ENCODE measurements around the gene MMP17.

The MMP17 gene

DNA sequence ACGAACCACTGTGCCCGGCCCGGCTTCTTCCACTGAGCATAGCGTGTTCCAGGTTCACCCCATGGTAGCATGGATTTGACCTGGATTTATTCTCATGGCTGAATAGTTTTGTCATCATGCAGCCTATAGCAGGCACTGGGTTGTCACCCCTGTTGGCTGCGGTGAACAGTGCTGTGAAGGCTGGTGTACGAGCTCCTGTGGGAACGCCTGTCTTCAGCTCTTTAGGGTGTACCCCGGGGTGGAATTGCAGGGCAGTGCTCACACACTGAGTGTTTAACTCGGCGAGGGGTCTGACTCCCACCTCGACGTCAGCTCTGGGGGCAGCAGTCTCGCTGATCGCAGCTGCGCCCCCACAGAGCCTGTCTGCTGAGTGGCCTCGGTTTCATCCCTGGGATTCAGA lies 15.3 kb downstream of the MMP17 start:
- no peak overlapping the region for H3K4me3 ChIP-seq (replicated peaks; ENCODE audit: insufficient read depth, low read length)
- TF ChIP-seq GABPA (IDR thresholded peaks at IDR 0.05; ENCODE audit: low read depth), result no peak
- TF ChIP-seq CTCF (IDR thresholded peaks at IDR 0.05; ENCODE audit: insufficient read depth, low read length), result no peak
- TF ChIP-seq REST (IDR thresholded peaks at IDR 0.05; ENCODE audit: insufficient replicate concordance, low read depth), result no peak
- no peak for TF ChIP-seq SPI1 (IDR thresholded peaks at IDR 0.05; ENCODE audit: borderline replicate concordance, low read depth)
- no peak for TF ChIP-seq POLR2AphosphoS5 (IDR thresholded peaks at IDR 0.05; ENCODE audit: low read depth)
- H3K27ac ChIP-seq (replicated peaks), result no peak overlapping the region
- no peaks in the 10 kb centered on the region for H3K27me3 ChIP-seq (ENCODE audit: insufficient read depth, poor library complexity, severe bottlenecking)
- DNase-seq (ENCODE audit: low read depth in 1 of 2, low spot score in 1 of 2), result no peak

- H3K4me3 ChIP-seq (replicated peaks; ENCODE audit: insufficient read depth, low read length), result no peak overlapping the region
- H3K27ac ChIP-seq (replicated peaks), result no peak overlapping the region
- H3K27me3 ChIP-seq (ENCODE audit: insufficient read depth, poor library complexity, severe bottlenecking), result no peaks in the 10 kb centered on the region
- TF ChIP-seq SPI1 (IDR thresholded peaks at IDR 0.05; ENCODE audit: borderline replicate concordance, low read depth) (no peak), GABPA (IDR thresholded peaks at IDR 0.05; ENCODE audit: low read depth) (no peak), REST (IDR thresholded peaks at IDR 0.05; ENCODE audit: insufficient replicate concordance, low read depth) (no peak), CTCF (IDR thresholded peaks at IDR 0.05; ENCODE audit: insufficient read depth, low read length) (no peak), POLR2AphosphoS5 (IDR thresholded peaks at IDR 0.05; ENCODE audit: low read depth) (no peak)
- no peak for DNase-seq (ENCODE audit: low read depth in 1 of 2, low spot score in 1 of 2)
Measured at GRCh38 chr12:131844140-131844539, 15.9 kb downstream of the MMP17 start.

DNA sequence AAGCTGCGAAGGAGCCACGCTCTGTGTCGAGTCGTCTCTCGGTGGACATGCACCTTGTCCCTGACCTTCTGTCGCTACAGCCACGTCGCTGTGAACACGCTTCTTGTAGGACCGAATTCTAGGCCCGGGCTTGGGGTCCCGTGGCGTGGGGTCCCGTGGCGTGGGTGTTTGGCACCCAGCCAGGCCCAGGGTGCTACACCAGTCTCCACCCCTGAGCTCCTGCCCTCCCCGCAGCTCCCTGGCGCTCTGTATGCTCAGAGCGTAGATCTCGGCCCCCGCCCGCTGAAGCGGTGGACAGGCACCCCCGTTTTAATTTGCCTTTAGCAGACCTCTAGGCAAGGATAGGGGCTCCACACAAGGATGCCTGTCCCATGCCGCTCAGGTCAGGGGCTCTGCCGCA lies 16.5 kb downstream of the MMP17 start:
- Histone ChIP-seq H3K27ac (replicated peaks) (no peak overlapping the region), H3K4me3 (replicated peaks; ENCODE audit: insufficient read depth, low read length) (no peak overlapping the region), H3K27me3 (ENCODE audit: insufficient read depth, poor library complexity, severe bottlenecking) (no peaks in the 10 kb centered on the region)
- no peak for DNase-seq (ENCODE audit: low read depth in 1 of 2, low spot score in 1 of 2)
- no peak for TF ChIP-seq GABPA (IDR thresholded peaks at IDR 0.05; ENCODE audit: low read depth)
- TF ChIP-seq CTCF (IDR thresholded peaks at IDR 0.05; ENCODE audit: insufficient read depth, low read length), result no peak
- TF ChIP-seq SPI1 (IDR thresholded peaks at IDR 0.05; ENCODE audit: borderline replicate concordance, low read depth), result no peak
- no peak for TF ChIP-seq REST (IDR thresholded peaks at IDR 0.05; ENCODE audit: insufficient replicate concordance, low read depth)
- TF ChIP-seq POLR2AphosphoS5 (IDR thresholded peaks at IDR 0.05; ENCODE audit: low read depth), result no peak

All from HL-60 (cell line).